ENCODE data around the gene RAB22A. TPM values are rescaled to one million over a fixed set of nuclear protein-coding genes. Genes with fewer than 3 reads are reported as not detected.

The RAB22A gene
- total and polyA plus RNA-seq, 9 of the 15 experiments (the other 6 are each of a cell fraction or from before 2014, with no cell fraction given): 1.1 to 8.0 (median 6.7) TPM

DNA sequence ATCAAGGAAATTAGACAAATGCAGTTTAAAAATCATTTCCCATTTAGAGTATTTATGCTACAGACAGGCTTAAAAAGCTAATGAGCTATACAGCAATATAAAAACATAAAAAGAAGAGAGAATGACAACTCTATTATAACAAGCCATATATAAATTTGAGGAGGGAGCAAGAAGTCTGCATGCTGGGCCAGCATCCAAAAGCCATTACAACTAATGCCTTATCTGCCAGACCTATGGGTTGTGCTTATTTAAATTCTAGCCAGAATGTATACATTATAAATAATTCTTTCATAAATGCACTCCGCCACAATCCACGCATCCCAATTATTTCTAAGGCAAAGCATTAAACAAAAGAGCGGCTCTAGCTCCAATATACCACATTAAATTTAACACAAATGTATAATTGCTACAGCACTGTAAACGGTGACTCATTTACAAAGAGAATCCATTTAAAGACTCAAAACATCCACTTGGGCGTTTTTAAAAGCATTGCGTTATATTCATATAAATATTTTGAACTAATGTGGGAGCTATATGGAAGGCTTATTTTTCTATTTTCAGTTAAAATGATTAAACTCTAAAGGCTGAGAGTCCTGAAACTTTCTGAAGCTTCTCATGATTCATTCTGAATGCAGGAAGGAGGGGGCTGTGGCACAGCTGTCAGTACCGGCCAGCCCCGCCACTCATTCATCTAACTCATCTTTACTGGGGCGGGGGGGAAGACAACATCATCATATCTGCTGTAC, 37.7 kb upstream of the RAB22A start:
- Histone ChIP-seq H3K4me1 (replicated peaks in 1 of 2; ENCODE audit: control insufficient read depth in 2 of 2, insufficient read depth in 2 of 2, low read length in 2 of 2) (peaks cover 10 to 24% of the 10 kb centered on the region in 2 experiments; a peak in 4 of 5 replicates), H3K9me1 (ENCODE audit: control insufficient read depth, insufficient read depth, low read length) (no peaks in the 10 kb centered on the region), H4K20me1 (replicated peaks; ENCODE audit: control insufficient read depth, insufficient read depth, low read length) (no peaks in the 10 kb centered on the region), H3K9me3 (replicated peaks; ENCODE audit: control insufficient read depth, insufficient read depth, low read depth, low read length) (no peaks in the 10 kb centered on the region), H3K27ac (ENCODE audit: extremely low read depth, low read depth, low read length) (no peak overlapping the region), H3K79me2 (ENCODE audit: control insufficient read depth, insufficient read depth, low read length) (0 out of 3 replicates have a peak, but pooled peaks cover 2% of the 10 kb centered on the region), H3K4me2 (ENCODE audit: insufficient read depth, low read length) (no peak overlapping the region), H3K36me3 (ENCODE audit: control insufficient read depth, insufficient read depth, low read length) (no peaks in the 10 kb centered on the region; the same call in 1 of the 3 replicates), H2AFZ (ENCODE audit: low read depth, low read length) (no peak overlapping the region), H3K27me3 (ENCODE audit: control insufficient read depth in 2 of 2, insufficient read depth in 2 of 2, low read length in 2 of 2) (no peaks in the 10 kb centered on the region), H3K9ac (ENCODE audit: insufficient read depth in 1 of 2, low read depth in 2 of 2, low read length in 2 of 2) (no peak overlapping the region), H3K4me3 (no peak overlapping the region)
- intact Hi-C loops (cut with micrococcal nuclease) (no loop called here), in situ Hi-C loops (cut with MboI) (no loop called here)
- POLR2A ChIA-PET: no interaction called here
- CTCF ChIA-PET (ENCODE audit: low intra/inter-chr PET ratio): no interaction called here
- no TSS peak for BruUV-seq (replicated peaks)
- DNase-seq (ENCODE audit: extremely low read depth in 1 of 4, low spot score in 3 of 4) (no peak), FAIRE-seq (no peak), ATAC-seq (no peak)
- TF ChIP-seq MEIS2 (IDR thresholded peaks at IDR 0.05; ENCODE audit: partially characterized antibody) (peak; percentile 36), KAT2B (IDR thresholded peaks at IDR 0.05; ENCODE audit: low read depth, low read length) (no peak)
- TF ChIP-seq, protein P1, sequence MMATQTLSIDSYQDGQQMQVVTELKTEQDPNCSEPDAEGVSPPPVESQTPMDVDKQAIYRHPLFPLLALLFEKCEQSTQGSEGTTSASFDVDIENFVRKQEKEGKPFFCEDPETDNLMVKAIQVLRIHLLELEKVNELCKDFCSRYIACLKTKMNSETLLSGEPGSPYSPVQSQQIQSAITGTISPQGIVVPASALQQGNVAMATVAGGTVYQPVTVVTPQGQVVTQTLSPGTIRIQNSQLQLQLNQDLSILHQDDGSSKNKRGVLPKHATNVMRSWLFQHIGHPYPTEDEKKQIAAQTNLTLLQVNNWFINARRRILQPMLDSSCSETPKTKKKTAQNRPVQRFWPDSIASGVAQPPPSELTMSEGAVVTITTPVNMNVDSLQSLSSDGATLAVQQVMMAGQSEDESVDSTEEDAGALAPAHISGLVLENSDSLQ (IDR thresholded peaks at IDR 0.05): peak; percentile 64
- 68% methylated on average over 9 of the region's 9 CpGs for WGBS (ENCODE audit: insufficient coverage, low coverage, missing lambda C conversion rate)

DNA sequence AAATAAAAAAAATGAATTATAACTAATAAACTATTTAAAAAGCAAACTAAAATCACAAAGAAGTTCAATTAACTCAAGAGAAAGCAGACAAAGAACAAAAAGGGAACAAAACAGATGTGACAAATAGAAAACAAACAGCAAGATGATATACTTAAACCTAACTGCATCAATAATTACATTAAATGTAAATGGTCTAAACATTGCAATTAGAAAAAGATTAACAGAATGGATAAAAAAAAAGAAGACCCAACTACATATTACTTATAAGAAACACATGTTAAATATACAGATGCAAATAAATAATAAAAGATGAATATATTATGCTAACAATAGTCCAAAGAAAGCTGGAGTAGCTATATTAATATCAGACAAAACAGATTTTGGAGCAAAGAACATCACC, 35.1 kb upstream of the RAB22A start:
- ATAC-seq (no peak), FAIRE-seq (no peak), DNase-seq (ENCODE audit: extremely low read depth in 1 of 4, low spot score in 3 of 4) (no peak)
- 0 out of 2 replicates have a peak, but pooled peaks cover 3% of the 10 kb centered on the region for H4K20me1 ChIP-seq (replicated peaks; ENCODE audit: control insufficient read depth, insufficient read depth, low read length)
- in situ Hi-C loops (cut with MboI): no loop called here
- intact Hi-C loops (cut with micrococcal nuclease): no loop called here
- ChIA-PET POLR2A (no interaction called here), CTCF (ENCODE audit: low intra/inter-chr PET ratio) (interaction anchor here (0.7 kb wide), 1 partner anchor 19 kb away, joined by 3 read pairs; no protein-coding TSS in a partner anchor)
- H3K79me2 ChIP-seq (ENCODE audit: control insufficient read depth, insufficient read depth, low read length): 0 out of 3 replicates have a peak, but pooled peaks cover 2% of the 10 kb centered on the region
- TF ChIP-seq ZNF507 (tag; conservative IDR thresholded peaks at IDR 0.05) (peak; percentile 94), ZNF217 (CRISPR knock-in tag; IDR thresholded peaks at IDR 0.05) (no peak)
- no TSS peak for BruUV-seq (replicated peaks)
- no peaks in the 10 kb centered on the region; the same call in 2 of the 3 replicates for H3K36me3 ChIP-seq (ENCODE audit: control insufficient read depth, insufficient read depth, low read length)
- H2AFZ ChIP-seq (ENCODE audit: low read depth, low read length): no peak overlapping the region
- H3K27me3 ChIP-seq (ENCODE audit: control insufficient read depth in 2 of 2, insufficient read depth in 2 of 2, low read length in 2 of 2): no peaks in the 10 kb centered on the region
- H3K4me3 ChIP-seq: no peak overlapping the region
- H3K9me1 ChIP-seq (ENCODE audit: control insufficient read depth, insufficient read depth, low read length): no peaks in the 10 kb centered on the region
- H3K9ac ChIP-seq (ENCODE audit: insufficient read depth in 1 of 2, low read depth in 2 of 2, low read length in 2 of 2): no peak overlapping the region
- no peak overlapping the region for H3K4me2 ChIP-seq (ENCODE audit: insufficient read depth, low read length)
- H3K9me3 ChIP-seq (replicated peaks; ENCODE audit: control insufficient read depth, insufficient read depth, low read depth, low read length): no peaks in the 10 kb centered on the region
- no peak overlapping the region for H3K27ac ChIP-seq (ENCODE audit: extremely low read depth, low read depth, low read length)
- peaks cover 0 to 1% of the 10 kb centered on the region in 2 experiments; a peak in 1 of 5 replicates for H3K4me1 ChIP-seq (replicated peaks in 1 of 2; ENCODE audit: control insufficient read depth in 2 of 2, insufficient read depth in 2 of 2, low read length in 2 of 2)
